HCT116 (cell line): ENCODE results near the gene NEK11. TPM values are rescaled to one million over a fixed set of nuclear protein-coding genes. Genes with fewer than 3 reads are reported as not detected.

Experiments
- ATAC-seq: fragments of 200-7000 bp; cut with Tn5 transposase; 2 replicates; pipeline ENCODE4 v1.9.1; 2020; ENCODE audit warnings: mild to moderate bottlenecking, moderate library complexity
- BruUV-seq: library from RNA; stranded (reverse); fragments of 400-500 nt; replicated peaks from 2 replicates; lab custom pipeline; 2021; lab: Mats Ljungman, UMichigan
- CTCF ChIA-PET: fragments of 300-600 bp; sonication (Branson Sonifier 250); formaldehyde crosslinking; loops from one replicate; lab custom pipeline; 2021; ENCODE audit warnings: antibody characterized with exemption; lab: Charles Lee
- POLR2A ChIA-PET: fragments of 300-600, 350-600 bp; sonication (Branson Sonifier 250); formaldehyde crosslinking; loops from one replicate; lab custom pipeline; 2021; ENCODE audit warnings: antibody characterized with exemption; lab: Charles Lee
- RAD21 ChIA-PET, 2 experiments: fragments of 300-600 bp; sonication (Branson Sonifier 250); formaldehyde crosslinking; loops; one replicate each; lab custom pipeline; 2023; ENCODE audit warnings: low total read pairs in 2 of 2; ENCODE audit not compliant: uncharacterized antibody in 2 of 2, unreplicated experiment in 2 of 2, low non-redundant PET in 1 of 2; lab: Charles Lee
- DNase-seq: peaks from one replicate; pipeline ENCODE4 v3.0.0-alpha.2; 2010; ENCODE audit warnings: low read depth, low spot score
- H2AFZ ChIP-seq: fragments of 200-600 bp; shearing (Covaris generic), sonication (generic); 2 replicates; pipeline ENCODE4 v1.6.1; 2017; ENCODE audit warnings: low read depth, mixed run types, mixed read lengths, antibody characterized with exemption, low read length; ENCODE audit not compliant: poor library complexity, severe bottlenecking
- H3K27ac ChIP-seq: 2 replicates; pipeline ENCODE4 v1.5.1; 2012; ENCODE audit warnings: low read depth, low read length
- H3K27me3 ChIP-seq: fragments of 200-600 bp; sonication (generic); 2 replicates; pipeline ENCODE4 v1.6.1; 2016; ENCODE audit warnings: mixed run types, low read length, mixed read lengths; ENCODE audit not compliant: insufficient read depth
- H3K36me3 ChIP-seq, 2 experiments: fragments of 200-500 bp in 1 of 2; fragments of 200-600 bp in 1 of 2; sonication (Bioruptor generic) in 1 of 2; sonication (generic) in 1 of 2; 2 replicates each; pipeline versions ENCODE4 v1.5.1 to v1.6.1; 2014 to 2016; ENCODE audit warnings: low read length in 2 of 2, inconsistent platforms in 1 of 2, mixed read lengths in 1 of 2, mixed run types in 1 of 2; ENCODE audit not compliant: insufficient read depth in 2 of 2, control insufficient read depth in 1 of 2
- H3K4me1 ChIP-seq, 2 experiments: fragments of 200-600 bp in 1 of 2; sonication (generic) in 1 of 2; 2 replicates each; pipeline versions ENCODE4 v1.5.1 to v1.6.1; 2012 to 2017; ENCODE audit warnings: low read length in 2 of 2, inconsistent platforms in 1 of 2, mild to moderate bottlenecking in 1 of 2, mixed read lengths in 1 of 2, mixed run types in 1 of 2, moderate library complexity in 1 of 2; ENCODE audit not compliant: insufficient read depth in 2 of 2, control insufficient read depth in 1 of 2
- H3K4me2 ChIP-seq: fragments of 200-600 bp; sonication (generic); 2 replicates; pipeline ENCODE4 v1.6.1; 2017; ENCODE audit warnings: mixed run types, low read length, mixed read lengths
- H3K4me3 ChIP-seq, 2 experiments: fragments of 200-600 bp in 1 of 2; sonication (generic) in 1 of 2; replicated peaks in 1 of 2; 2 replicates each; pipeline ENCODE4 v1.5.1; 2011 to 2016; ENCODE audit warnings: low read length in 2 of 2, control low read depth in 1 of 2, low read depth in 1 of 2, mild to moderate bottlenecking in 1 of 2, mixed read lengths in 1 of 2, mixed run types in 1 of 2
- H3K79me2 ChIP-seq: fragments of 200-600 bp; sonication (generic); 2 replicates; pipeline ENCODE4 v1.6.1; 2017; ENCODE audit warnings: mild to moderate bottlenecking, mixed run types, low read length, moderate library complexity, mixed read lengths; ENCODE audit not compliant: insufficient read depth
- H3K9ac ChIP-seq: fragments of 200-600 bp; sonication (generic); 2 replicates; pipeline ENCODE4 v1.6.1; 2016; ENCODE audit warnings: low read length, mixed read lengths
- H3K9me2 ChIP-seq: fragments of 200-600 bp; sonication (generic), shearing (Covaris generic); 2 replicates; pipeline ENCODE4 v1.6.1; 2017; ENCODE audit warnings: mixed run types, mild to moderate bottlenecking, moderate library complexity; ENCODE audit not compliant: insufficient read depth
- H3K9me3 ChIP-seq, 2 experiments: fragments of 200-500 bp in 1 of 2; fragments of 200-600 bp in 1 of 2; sonication (Bioruptor generic) in 1 of 2; sonication (generic) in 1 of 2; 2 replicates each; pipeline ENCODE4 v1.6.1; 2014 to 2017; ENCODE audit warnings: low read length in 2 of 2, mixed read lengths in 2 of 2, inconsistent platforms in 1 of 2, low read depth in 1 of 2, mild to moderate bottlenecking in 1 of 2, mixed run types in 1 of 2, moderate library complexity in 1 of 2; ENCODE audit not compliant: control insufficient read depth in 1 of 2, insufficient read depth in 1 of 2
- H4K20me1 ChIP-seq: fragments of 200-600 bp; sonication (generic), shearing (Covaris generic); 2 replicates; pipeline ENCODE4 v1.6.1; 2017; ENCODE audit warnings: mixed run types, mild to moderate bottlenecking, moderate library complexity; ENCODE audit not compliant: insufficient read depth
- CBX3 ChIP-seq: IDR thresholded peaks from 2 replicates; pipeline ENCODE4 v1.6.1; 2012; ENCODE audit warnings: low read depth
- CEBPB ChIP-seq: IDR thresholded peaks from 2 replicates; pipeline ENCODE4 v1.6.1; 2012; ENCODE audit warnings: low read depth
- EZH2 ChIP-seq: fragments of 200-600 bp; sonication (generic); IDR thresholded peaks from 2 replicates; pipeline ENCODE4 v1.6.1; 2017; ENCODE audit warnings: antibody characterized with exemption, mixed run types
- EZH2phosphoT487 ChIP-seq: fragments of 200-600 bp; IDR thresholded peaks from 2 replicates; pipeline ENCODE4 v1.6.1; 2018; ENCODE audit warnings: antibody characterized with exemption, borderline replicate concordance
- JUND ChIP-seq: IDR thresholded peaks from 2 replicates; pipeline ENCODE4 v1.6.1; 2012
- POLR2A ChIP-seq: IDR thresholded peaks from 2 replicates; pipeline ENCODE4 v1.7.0; 2011; ENCODE audit warnings: borderline replicate concordance; ENCODE audit not compliant: insufficient read depth, insufficient read length; ENCODE audit errors: extremely low read depth
- POLR2AphosphoS5 ChIP-seq: IDR thresholded peaks from 2 replicates; pipeline ENCODE4 v1.6.1; 2011; ENCODE audit warnings: mild to moderate bottlenecking, low read depth, low read length, moderate library complexity
- RAD21 ChIP-seq: IDR thresholded peaks from 2 replicates; pipeline ENCODE4 v1.6.1; 2012; ENCODE audit warnings: low read depth, mild to moderate bottlenecking
- SP1 ChIP-seq: IDR thresholded peaks from 2 replicates; pipeline ENCODE4 v1.6.1; 2012; ENCODE audit warnings: low read depth
- SRF ChIP-seq: IDR thresholded peaks from 2 replicates; pipeline ENCODE4 v1.6.1; 2012; ENCODE audit warnings: low read depth
- TCF7L2 ChIP-seq: IDR thresholded peaks from 2 replicates; pipeline ENCODE4 v1.7.0; 2011; ENCODE audit warnings: borderline replicate concordance, inconsistent platforms; ENCODE audit not compliant: insufficient read depth, insufficient read length; ENCODE audit errors: extremely low read depth
- ZNF274 ChIP-seq: fragments of 200-500 bp; sonication (Bioruptor generic); IDR thresholded peaks from 2 replicates; pipeline ENCODE4 v1.6.1; 2014; ENCODE audit warnings: mild to moderate bottlenecking, low read depth, low read length, inconsistent platforms
- intact Hi-C: fragments of 100-400 bp; cut with micrococcal nuclease; formaldehyde crosslinking; loops from 2 replicates; pipeline ENCODE4 v1.10.0; 2022
- total RNA-seq: library from RNA; stranded (reverse); gene quantifications from one replicate; pipeline ENCODE4 v1.2.1, GENCODE V29; 2021; ENCODE audit not compliant: unreplicated experiment
- TF ChIP-seq, protein P1 (sequence below): IDR thresholded peaks from 2 replicates; pipeline ENCODE4 v1.6.1; 2012
- TF ChIP-seq, protein P2 (sequence below), 3 experiments: fragments of 200-600 bp in 1 of 3; sonication (generic) in 1 of 3; IDR thresholded peaks in 2 of 3; conservative IDR thresholded peaks in 1 of 3; 2 replicates each; pipeline ENCODE4 v1.5.1; 2012 to 2017; ENCODE audit warnings: low read depth in 2 of 3, low read length in 2 of 3, antibody characterized with exemption in 1 of 3, borderline replicate concordance in 1 of 3, control low read depth in 1 of 3, mild to moderate bottlenecking in 1 of 3, mixed read lengths in 1 of 3, mixed run types in 1 of 3, moderate library complexity in 1 of 3; ENCODE audit not compliant: insufficient read depth in 1 of 3
- TF ChIP-seq, protein P3 (sequence below): IDR thresholded peaks from 2 replicates; pipeline ENCODE4 v1.6.1; 2011; ENCODE audit warnings: mild to moderate bottlenecking, low read length, moderate library complexity; ENCODE audit not compliant: insufficient replicate concordance; ENCODE audit errors: extremely low read depth
- TF ChIP-seq, protein P4 (sequence below): IDR thresholded peaks from 2 replicates; pipeline ENCODE4 v1.6.1; 2012; ENCODE audit warnings: low read depth

Gene NEK11
- total RNA-seq, 1 experiment from 2014 or later: 3.1 TPM

DNA sequence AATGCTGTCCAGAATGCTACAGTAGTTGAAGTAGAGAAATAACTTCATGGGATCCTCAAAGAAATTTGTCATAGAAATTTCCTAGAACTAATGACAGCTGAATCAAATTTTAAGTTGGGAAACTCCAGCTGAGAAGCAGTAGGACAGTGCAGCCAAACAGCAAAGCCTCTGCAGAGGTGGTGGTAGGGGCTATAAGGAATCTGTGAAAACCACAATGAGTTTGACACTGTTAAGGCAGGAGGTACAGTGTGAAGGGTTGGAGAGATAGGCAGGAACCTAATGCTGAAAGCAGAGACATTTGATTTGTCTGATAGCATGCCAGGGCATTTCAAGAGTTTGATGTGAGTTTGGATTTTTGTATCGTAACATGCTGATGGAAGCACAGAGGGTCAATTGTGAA, 22.1 kb upstream of the NEK11 start (continued):
- TF ChIP-seq JUND: no peak
- TF ChIP-seq CBX3: no peak
- TF ChIP-seq, protein P1, sequence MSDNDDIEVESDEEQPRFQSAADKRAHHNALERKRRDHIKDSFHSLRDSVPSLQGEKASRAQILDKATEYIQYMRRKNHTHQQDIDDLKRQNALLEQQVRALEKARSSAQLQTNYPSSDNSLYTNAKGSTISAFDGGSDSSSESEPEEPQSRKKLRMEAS: no peak
- no peak for TF ChIP-seq POLR2AphosphoS5
- TF ChIP-seq, protein P2, sequence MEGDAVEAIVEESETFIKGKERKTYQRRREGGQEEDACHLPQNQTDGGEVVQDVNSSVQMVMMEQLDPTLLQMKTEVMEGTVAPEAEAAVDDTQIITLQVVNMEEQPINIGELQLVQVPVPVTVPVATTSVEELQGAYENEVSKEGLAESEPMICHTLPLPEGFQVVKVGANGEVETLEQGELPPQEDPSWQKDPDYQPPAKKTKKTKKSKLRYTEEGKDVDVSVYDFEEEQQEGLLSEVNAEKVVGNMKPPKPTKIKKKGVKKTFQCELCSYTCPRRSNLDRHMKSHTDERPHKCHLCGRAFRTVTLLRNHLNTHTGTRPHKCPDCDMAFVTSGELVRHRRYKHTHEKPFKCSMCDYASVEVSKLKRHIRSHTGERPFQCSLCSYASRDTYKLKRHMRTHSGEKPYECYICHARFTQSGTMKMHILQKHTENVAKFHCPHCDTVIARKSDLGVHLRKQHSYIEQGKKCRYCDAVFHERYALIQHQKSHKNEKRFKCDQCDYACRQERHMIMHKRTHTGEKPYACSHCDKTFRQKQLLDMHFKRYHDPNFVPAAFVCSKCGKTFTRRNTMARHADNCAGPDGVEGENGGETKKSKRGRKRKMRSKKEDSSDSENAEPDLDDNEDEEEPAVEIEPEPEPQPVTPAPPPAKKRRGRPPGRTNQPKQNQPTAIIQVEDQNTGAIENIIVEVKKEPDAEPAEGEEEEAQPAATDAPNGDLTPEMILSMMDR (IDR thresholded peaks at IDR 0.05 in 2 of 3, conservative IDR thresholded peaks at IDR 0.05 in 1 of 3; ENCODE audit: borderline replicate concordance in 1 of 3, insufficient read depth in 1 of 3, low read depth in 2 of 3, low read length in 2 of 3): no peak
- no peak for TF ChIP-seq TCF7L2

DNA sequence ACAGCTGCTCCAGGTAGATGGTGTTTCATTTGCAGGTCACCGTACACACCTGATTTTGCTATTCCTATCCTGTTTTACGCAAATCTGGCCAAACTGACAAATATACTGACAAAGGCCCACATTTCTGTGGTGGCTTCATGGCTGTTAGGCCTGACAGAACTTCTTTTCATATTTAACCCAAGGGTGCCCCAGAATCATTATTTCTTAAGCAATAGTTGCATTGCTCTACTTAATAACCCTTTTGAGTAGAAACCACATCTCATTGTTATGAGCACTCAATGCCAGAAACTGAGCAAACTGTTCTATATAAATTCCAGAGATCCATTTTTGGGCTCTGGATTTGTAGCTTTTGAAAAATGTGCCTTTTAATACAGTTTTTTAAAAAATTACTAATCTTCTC, 19.4 kb upstream of the NEK11 start:
- no peak for TF ChIP-seq EZH2phosphoT487
- TF ChIP-seq ZNF274: no peak
- no peak for TF ChIP-seq RAD21
- TF ChIP-seq POLR2AphosphoS5: no peak
- no peak for TF ChIP-seq POLR2A
- TF ChIP-seq EZH2: no peak
- no peak for TF ChIP-seq SP1
- no peak for TF ChIP-seq SRF
- TF ChIP-seq, protein P3, sequence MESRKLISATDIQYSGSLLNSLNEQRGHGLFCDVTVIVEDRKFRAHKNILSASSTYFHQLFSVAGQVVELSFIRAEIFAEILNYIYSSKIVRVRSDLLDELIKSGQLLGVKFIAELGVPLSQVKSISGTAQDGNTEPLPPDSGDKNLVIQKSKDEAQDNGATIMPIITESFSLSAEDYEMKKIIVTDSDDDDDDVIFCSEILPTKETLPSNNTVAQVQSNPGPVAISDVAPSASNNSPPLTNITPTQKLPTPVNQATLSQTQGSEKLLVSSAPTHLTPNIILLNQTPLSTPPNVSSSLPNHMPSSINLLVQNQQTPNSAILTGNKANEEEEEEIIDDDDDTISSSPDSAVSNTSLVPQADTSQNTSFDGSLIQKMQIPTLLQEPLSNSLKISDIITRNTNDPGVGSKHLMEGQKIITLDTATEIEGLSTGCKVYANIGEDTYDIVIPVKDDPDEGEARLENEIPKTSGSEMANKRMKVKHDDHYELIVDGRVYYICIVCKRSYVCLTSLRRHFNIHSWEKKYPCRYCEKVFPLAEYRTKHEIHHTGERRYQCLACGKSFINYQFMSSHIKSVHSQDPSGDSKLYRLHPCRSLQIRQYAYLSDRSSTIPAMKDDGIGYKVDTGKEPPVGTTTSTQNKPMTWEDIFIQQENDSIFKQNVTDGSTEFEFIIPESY: no peak
- TF ChIP-seq, protein P4, sequence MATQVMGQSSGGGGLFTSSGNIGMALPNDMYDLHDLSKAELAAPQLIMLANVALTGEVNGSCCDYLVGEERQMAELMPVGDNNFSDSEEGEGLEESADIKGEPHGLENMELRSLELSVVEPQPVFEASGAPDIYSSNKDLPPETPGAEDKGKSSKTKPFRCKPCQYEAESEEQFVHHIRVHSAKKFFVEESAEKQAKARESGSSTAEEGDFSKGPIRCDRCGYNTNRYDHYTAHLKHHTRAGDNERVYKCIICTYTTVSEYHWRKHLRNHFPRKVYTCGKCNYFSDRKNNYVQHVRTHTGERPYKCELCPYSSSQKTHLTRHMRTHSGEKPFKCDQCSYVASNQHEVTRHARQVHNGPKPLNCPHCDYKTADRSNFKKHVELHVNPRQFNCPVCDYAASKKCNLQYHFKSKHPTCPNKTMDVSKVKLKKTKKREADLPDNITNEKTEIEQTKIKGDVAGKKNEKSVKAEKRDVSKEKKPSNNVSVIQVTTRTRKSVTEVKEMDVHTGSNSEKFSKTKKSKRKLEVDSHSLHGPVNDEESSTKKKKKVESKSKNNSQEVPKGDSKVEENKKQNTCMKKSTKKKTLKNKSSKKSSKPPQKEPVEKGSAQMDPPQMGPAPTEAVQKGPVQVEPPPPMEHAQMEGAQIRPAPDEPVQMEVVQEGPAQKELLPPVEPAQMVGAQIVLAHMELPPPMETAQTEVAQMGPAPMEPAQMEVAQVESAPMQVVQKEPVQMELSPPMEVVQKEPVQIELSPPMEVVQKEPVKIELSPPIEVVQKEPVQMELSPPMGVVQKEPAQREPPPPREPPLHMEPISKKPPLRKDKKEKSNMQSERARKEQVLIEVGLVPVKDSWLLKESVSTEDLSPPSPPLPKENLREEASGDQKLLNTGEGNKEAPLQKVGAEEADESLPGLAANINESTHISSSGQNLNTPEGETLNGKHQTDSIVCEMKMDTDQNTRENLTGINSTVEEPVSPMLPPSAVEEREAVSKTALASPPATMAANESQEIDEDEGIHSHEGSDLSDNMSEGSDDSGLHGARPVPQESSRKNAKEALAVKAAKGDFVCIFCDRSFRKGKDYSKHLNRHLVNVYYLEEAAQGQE: no peak
- TF ChIP-seq CEBPB: no peak
- TF ChIP-seq JUND: no peak
- TF ChIP-seq, all 23 proteins: peak for 0
- H3K79me2 ChIP-seq: no peaks in the 10 kb centered on the region
- peaks cover 0 to 6% of the 10 kb centered on the region in 2 experiments; a peak in 2 of 4 replicates for H3K36me3 ChIP-seq
- POLR2A ChIA-PET: no interaction called here
- intact Hi-C loops: no loop called here
- DNase-seq: no peak
- no peak for ATAC-seq
- no peak overlapping the region for H3K27ac ChIP-seq
- no peak overlapping the region for H3K4me2 ChIP-seq
- RAD21 ChIA-PET: no interaction called here
- H2AFZ ChIP-seq: no peak overlapping the region
- H3K27me3 ChIP-seq: no peaks in the 10 kb centered on the region
- BruUV-seq: no TSS peak
- no peak overlapping the region for H3K9ac ChIP-seq
- CTCF ChIA-PET: no interaction called here
- no peaks in the 10 kb centered on the region for H3K9me3 ChIP-seq
- H3K4me3 ChIP-seq: no peak overlapping the region
- H3K4me1 ChIP-seq: no peaks in the 10 kb centered on the region
- H3K9me2 ChIP-seq: no peaks in the 10 kb centered on the region
- H4K20me1 ChIP-seq: no peaks in the 10 kb centered on the region
